ENCODE measurements around the gene LRRC1.
A peak's percentile ranks its signal among the peaks of the same experiment; 100 is the strongest.

LRRC1 gene

DNA sequence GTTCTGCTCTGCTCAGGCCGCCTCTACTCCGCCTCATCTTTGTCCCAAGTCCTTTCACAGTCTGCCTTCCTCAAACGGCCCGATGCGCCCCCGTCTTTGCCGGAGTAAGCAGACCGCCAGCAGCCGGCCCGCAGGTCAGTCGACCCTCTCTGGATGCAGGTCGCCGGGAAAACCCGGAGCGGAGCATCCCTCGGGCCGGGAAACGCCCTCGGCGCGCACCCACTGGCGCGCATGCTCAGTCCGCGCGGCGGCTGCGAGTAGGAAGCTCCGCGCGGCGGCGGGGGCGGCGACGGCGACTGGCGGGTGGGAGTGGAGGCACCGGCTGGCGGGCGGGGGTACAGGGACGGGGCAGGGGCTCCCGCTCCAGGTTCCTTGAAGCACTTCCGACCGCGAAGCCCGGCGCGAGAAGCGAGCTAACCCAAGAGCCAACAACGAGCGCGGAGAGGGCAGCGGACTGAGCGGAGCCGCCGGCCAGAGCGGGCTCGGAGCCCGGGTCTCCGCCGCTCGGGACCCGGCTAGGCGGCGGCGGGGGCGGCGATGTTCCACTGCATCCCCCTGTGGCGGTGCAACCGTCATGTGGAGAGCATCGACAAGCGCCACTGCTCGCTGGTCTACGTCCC lies at the start of gene LRRC1:
LRRC1 (plus strand) TSS at position 286 of the 620 bp plus-strand sequence; CDS start at position 538, 252 bp downstream.
- H3K27ac Mint-ChIP-seq = peak within 1 kb of the TSS; percentile 91
- H3K27me3 Mint-ChIP-seq (ENCODE audit: low read depth) = peaks cover 65% of the 10 kb centered on the region
- DNase-seq (ENCODE audit: low spot score) = peak; percentile 90
- peaks cover 29% of the 10 kb centered on the region for H3K4me1 Mint-ChIP-seq (ENCODE audit: low read depth)
- peak within 1 kb of the TSS; percentile 98 for H3K4me3 Mint-ChIP-seq
- peaks cover 6% of the 10 kb centered on the region for H3K36me3 Mint-ChIP-seq (ENCODE audit: low read depth)
- no peaks in the 10 kb centered on the region for H3K9me3 Mint-ChIP-seq

DNA sequence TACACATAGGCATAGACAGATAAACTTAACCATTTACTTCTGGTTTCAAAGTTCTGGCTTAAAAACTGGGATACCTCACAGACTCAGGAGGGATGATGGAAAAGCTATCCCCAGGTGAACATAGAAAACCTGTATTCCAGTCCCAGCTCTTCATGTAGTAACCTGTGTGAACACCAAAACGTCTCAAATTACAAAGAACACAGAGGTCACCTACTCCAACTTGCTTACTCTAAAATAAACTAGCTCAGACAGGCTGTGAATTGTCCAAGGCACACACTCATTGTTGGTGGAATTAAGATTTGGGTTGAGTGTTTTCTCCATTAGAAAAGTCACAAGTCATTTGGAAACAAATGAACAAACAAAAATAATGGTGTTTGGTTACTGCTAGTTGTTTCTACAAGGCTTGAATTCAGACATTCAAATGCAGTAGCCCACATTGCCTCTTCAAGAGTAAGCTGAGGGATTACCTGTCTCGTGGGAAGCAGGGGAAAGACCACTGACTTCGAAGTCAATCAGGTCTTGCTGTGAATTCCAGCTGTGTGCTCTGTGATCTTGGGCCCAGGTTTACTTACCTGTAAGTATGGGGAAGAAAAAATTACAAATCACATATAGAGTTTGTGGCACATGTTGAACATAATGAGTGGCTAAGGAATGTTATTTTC lies 48.2 kb upstream of the LRRC1 start:
- Mint-ChIP-seq H3K27ac (no peak overlapping the region), H3K4me1 (ENCODE audit: low read depth) (peaks cover 2% of the 10 kb centered on the region), H3K27me3 (ENCODE audit: low read depth) (peaks cover 3% of the 10 kb centered on the region), H3K9me3 (no peaks in the 10 kb centered on the region), H3K36me3 (ENCODE audit: low read depth) (no peaks in the 10 kb centered on the region), H3K4me3 (no peak overlapping the region)
- no peak for DNase-seq (ENCODE audit: low spot score)

DNA sequence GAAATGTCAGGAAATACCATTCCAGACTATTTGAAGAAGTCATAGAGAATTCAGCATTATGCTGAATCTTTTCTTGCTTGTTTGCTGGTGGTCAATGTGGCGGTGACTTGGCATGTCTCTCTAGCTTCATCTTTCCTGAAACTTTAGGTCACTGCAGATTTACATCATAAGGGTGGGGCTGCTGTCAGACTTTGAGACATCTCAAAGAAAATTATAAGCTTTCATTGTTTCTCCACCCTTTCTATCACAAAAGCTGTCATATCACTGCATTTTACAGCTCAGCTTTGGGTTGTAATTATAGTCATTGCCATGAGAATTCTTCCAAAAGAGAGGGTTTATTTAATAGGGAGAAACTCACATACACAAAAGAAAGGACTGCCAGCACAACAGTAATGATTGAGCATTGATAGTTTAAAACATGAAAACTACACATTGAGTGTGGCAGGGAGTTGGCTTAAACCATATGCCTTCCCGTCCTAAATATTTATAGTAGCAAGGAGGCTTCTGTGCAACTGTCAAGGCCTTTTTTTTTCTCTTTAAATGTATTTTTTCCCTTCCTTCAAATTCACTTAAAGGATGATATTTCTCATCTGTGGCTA lies 44.7 kb upstream of the LRRC1 start:
- no peak for DNase-seq (ENCODE audit: low spot score)
- H3K9me3 Mint-ChIP-seq = no peaks in the 10 kb centered on the region
- no peaks in the 10 kb centered on the region for H3K36me3 Mint-ChIP-seq (ENCODE audit: low read depth)
- peaks cover 2% of the 10 kb centered on the region for H3K27me3 Mint-ChIP-seq (ENCODE audit: low read depth)
- H3K27ac Mint-ChIP-seq = no peak overlapping the region
- H3K4me1 Mint-ChIP-seq (ENCODE audit: low read depth) = no peaks in the 10 kb centered on the region
- no peak overlapping the region for H3K4me3 Mint-ChIP-seq

DNA sequence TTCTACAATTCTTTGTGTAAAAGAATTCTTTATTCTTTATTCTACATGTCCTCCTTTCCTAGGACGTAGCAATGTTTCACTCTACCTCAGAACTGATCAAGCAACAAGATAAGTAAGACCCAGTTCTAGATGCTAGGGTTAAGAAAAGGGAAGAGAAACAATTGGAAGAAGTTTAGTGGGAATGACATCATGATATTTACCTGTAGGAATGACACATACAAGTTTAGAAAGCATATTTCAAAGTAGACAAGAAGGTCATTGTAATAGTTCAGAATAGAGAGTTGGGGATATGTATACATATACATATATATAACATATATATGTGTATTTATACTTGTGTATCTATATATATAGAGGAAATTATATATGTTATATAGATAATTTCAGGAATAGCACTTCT lies 43.4 kb upstream of the LRRC1 start:
- no peak overlapping the region for H3K4me3 Mint-ChIP-seq
- no peaks in the 10 kb centered on the region for H3K9me3 Mint-ChIP-seq
- no peaks in the 10 kb centered on the region for H3K4me1 Mint-ChIP-seq (ENCODE audit: low read depth)
- no peak for DNase-seq (ENCODE audit: low spot score)
- no peaks in the 10 kb centered on the region for H3K36me3 Mint-ChIP-seq (ENCODE audit: low read depth)
- H3K27me3 Mint-ChIP-seq (ENCODE audit: low read depth) = peaks cover 2% of the 10 kb centered on the region
- no peak overlapping the region for H3K27ac Mint-ChIP-seq

DNA sequence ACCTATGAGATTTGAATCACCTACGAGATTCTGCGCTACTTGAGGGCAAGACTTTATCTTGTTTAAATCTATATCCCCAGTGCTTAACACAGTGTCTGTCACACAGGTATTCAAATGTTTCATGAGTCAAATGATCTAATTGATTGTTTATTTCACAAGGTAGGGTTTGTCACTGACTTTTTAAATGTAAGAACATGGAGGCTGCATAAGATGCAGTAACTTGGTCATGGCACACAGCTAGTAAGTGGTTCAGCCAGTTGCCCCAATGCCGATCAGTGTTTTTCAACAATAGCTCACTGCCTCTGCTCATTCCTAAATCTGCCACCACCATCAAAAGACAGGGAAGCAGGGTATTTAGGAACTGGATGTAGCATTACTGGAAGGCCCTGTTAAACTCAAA lies 42.4 kb upstream of the LRRC1 start:
- Mint-ChIP-seq H3K4me3 (no peak overlapping the region), H3K9me3 (no peaks in the 10 kb centered on the region), H3K4me1 (ENCODE audit: low read depth) (no peaks in the 10 kb centered on the region), H3K27ac (no peak overlapping the region), H3K27me3 (ENCODE audit: low read depth) (peaks cover 2% of the 10 kb centered on the region), H3K36me3 (ENCODE audit: low read depth) (no peaks in the 10 kb centered on the region)
- no peak for DNase-seq (ENCODE audit: low spot score)

DNA sequence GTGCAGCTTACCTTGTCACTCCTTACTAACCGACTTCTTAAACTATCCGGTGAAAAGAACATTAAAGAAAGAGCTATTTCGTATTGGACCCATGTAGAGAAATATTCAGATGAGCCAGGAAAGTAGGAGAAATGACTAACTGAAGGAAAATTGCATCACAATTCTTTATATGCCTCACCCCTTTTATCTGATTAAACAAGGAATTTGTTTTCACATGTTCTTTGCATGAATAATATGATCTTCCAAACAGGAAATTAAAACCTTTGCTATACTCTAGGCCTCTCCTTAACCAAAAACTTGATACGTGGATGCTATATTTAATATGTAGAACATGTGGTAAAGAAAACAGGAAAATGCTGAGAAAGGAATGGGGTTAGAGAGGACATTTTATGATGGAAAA lies 41.9 kb upstream of the LRRC1 start:
- H3K27ac Mint-ChIP-seq = no peak overlapping the region
- no peaks in the 10 kb centered on the region for H3K36me3 Mint-ChIP-seq (ENCODE audit: low read depth)

DNA sequence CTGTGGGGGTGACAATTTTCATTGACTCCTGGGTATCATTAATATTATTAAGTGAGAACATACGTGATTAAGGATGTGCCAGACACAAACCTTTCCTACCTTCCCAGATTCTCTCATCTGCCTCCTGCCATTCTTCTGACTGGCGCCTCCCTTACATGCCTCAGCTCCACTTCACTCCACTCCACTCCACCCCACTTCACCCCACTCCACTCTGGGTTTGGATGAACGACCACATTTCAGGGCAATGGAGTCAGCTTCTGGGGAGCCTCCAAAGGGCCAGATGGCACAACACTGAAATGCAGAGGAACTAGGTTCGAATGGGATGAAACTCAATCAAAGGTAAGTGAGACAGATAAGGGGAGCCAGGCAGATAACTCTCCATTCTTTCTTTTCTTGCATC lies 40.5 kb upstream of the LRRC1 start:
- Mint-ChIP-seq H3K27me3 (ENCODE audit: low read depth) (peaks cover 8% of the 10 kb centered on the region), H3K4me1 (ENCODE audit: low read depth) (no peaks in the 10 kb centered on the region), H3K9me3 (no peaks in the 10 kb centered on the region), H3K36me3 (ENCODE audit: low read depth) (no peaks in the 10 kb centered on the region), H3K27ac (no peak overlapping the region), H3K4me3 (no peak overlapping the region)
- DNase-seq (ENCODE audit: low spot score) = no peak

More for the DNA sequence above, 41.9 kb upstream of the LRRC1 start:
- Mint-ChIP-seq H3K27me3 (ENCODE audit: low read depth) (peaks cover 2% of the 10 kb centered on the region), H3K9me3 (no peaks in the 10 kb centered on the region), H3K4me3 (no peak overlapping the region), H3K4me1 (ENCODE audit: low read depth) (no peaks in the 10 kb centered on the region)
- DNase-seq (ENCODE audit: low spot score) = no peak

DNA sequence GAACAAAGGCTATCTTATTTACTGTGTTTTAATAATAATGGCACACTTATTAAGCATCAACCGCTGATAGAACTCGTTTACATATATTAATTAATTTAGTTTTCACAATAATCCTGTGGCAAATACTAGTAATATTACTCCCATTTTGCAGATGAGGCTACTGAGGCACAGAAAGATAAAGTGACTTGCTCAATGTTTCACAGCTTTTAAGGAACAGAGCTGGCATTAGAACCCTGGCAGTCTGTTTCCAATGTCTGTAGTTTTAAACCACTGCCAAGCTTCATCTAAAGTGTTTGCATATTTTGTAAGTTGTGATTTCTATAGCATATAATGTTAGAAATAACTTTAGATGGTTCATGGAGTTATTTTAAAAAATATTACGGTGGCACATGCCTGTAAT lies 38.4 kb upstream of the LRRC1 start:
- no peak overlapping the region for H3K27ac Mint-ChIP-seq
- peaks cover 8% of the 10 kb centered on the region for H3K27me3 Mint-ChIP-seq (ENCODE audit: low read depth)
- no peak overlapping the region for H3K4me3 Mint-ChIP-seq
- no peak for DNase-seq (ENCODE audit: low spot score)
- H3K4me1 Mint-ChIP-seq (ENCODE audit: low read depth) = no peaks in the 10 kb centered on the region
- H3K9me3 Mint-ChIP-seq = no peaks in the 10 kb centered on the region
- H3K36me3 Mint-ChIP-seq (ENCODE audit: low read depth) = no peaks in the 10 kb centered on the region

DNA sequence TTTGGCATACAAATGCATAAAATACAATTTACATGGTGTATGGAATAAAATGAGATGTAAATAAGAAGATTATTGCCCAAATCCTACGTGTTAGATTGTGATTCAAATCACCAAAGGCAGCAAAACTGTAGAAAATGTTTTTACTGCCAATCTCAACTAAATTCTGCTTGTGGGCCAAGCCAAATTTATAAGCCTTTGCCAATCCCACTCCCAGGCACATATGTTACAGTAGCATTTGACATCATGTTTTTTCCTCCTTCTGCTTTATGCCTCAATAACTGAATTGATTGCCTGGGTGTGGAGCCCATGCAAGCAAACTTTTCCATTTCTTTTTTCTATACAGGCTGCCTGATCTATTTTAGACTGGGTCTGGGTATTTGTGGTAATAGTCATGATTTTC lies 36.3 kb upstream of the LRRC1 start:
- no peaks in the 10 kb centered on the region for H3K4me1 Mint-ChIP-seq (ENCODE audit: low read depth)
- H3K4me3 Mint-ChIP-seq = no peak overlapping the region
- H3K27ac Mint-ChIP-seq = no peak overlapping the region
- no peaks in the 10 kb centered on the region for H3K9me3 Mint-ChIP-seq
- H3K27me3 Mint-ChIP-seq (ENCODE audit: low read depth) = peaks cover 12% of the 10 kb centered on the region
- no peaks in the 10 kb centered on the region for H3K36me3 Mint-ChIP-seq (ENCODE audit: low read depth)
- DNase-seq (ENCODE audit: low spot score) = no peak

DNA sequence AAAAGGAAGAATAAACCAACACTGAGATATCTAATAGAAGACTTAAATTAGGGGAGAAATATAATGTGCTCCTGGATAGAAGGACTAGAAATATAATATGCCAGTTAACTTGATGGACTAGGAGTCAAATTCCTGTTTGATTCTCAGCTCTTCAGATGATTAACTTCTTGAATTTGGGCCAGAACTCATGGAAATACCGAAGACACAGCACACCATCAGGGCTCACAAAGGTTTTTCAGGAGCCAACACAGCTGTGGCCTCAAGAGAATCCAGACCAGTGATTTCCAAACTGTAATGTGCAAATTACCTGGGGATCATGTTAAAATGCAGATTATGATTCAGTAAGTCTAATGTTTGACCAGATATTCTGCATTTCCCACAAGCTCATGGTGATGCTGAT lies 33.8 kb upstream of the LRRC1 start:
- H3K4me1 Mint-ChIP-seq (ENCODE audit: low read depth) = no peaks in the 10 kb centered on the region
- H3K4me3 Mint-ChIP-seq = no peak overlapping the region
- H3K36me3 Mint-ChIP-seq (ENCODE audit: low read depth) = no peaks in the 10 kb centered on the region
- H3K27ac Mint-ChIP-seq = no peak overlapping the region
- peaks cover 16% of the 10 kb centered on the region for H3K27me3 Mint-ChIP-seq (ENCODE audit: low read depth)
- H3K9me3 Mint-ChIP-seq = no peaks in the 10 kb centered on the region
- no peak for DNase-seq (ENCODE audit: low spot score)

DNA sequence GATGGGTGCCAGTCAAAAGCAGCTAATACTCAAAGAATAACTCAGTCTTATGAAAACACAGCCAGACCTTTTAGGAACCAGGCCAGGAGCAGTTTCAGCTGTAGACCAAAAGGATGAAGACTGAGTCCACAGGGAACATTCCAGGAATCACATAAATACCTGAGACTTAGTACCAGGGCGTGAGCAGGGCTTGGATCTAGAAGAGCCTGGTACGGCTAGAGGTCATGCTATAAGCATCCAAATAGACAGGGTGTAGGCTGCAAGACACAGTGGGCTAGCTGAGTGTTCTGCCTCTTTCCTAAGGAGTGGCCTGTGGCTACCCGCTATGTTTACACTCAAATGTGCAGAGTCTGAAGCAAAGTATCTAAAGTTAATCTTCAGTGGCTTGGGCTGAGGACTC lies 29.5 kb upstream of the LRRC1 start:
- no peaks in the 10 kb centered on the region for H3K4me1 Mint-ChIP-seq (ENCODE audit: low read depth)
- H3K36me3 Mint-ChIP-seq (ENCODE audit: low read depth) = no peaks in the 10 kb centered on the region
- H3K9me3 Mint-ChIP-seq = no peaks in the 10 kb centered on the region
- peaks cover 15% of the 10 kb centered on the region for H3K27me3 Mint-ChIP-seq (ENCODE audit: low read depth)
- H3K27ac Mint-ChIP-seq = no peak overlapping the region
- no peak for DNase-seq (ENCODE audit: low spot score)
- H3K4me3 Mint-ChIP-seq = no peak overlapping the region

DNA sequence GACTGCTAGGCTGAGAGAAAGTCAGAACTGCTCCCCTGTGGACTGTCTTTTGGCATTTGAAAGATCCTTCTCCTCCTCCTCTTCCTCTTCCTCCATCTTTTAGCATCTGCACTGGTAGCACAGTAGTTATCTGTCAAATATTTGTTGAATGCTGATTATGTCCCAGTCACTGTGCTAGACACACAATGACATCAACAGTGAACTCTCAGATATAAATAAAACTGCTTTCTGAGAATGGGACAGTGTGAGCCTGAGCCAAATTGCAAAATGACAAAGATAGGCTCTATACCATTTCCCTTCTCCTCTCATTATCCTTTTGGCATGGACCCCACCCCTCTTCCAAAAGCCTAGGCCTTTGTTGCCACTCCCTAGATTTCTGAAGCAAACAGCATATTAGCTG lies 27.9 kb upstream of the LRRC1 start:
- no peaks in the 10 kb centered on the region for H3K36me3 Mint-ChIP-seq (ENCODE audit: low read depth)
- no peaks in the 10 kb centered on the region for H3K4me1 Mint-ChIP-seq (ENCODE audit: low read depth)
- DNase-seq (ENCODE audit: low spot score) = no peak
- H3K9me3 Mint-ChIP-seq = no peaks in the 10 kb centered on the region
- peaks cover 17% of the 10 kb centered on the region for H3K27me3 Mint-ChIP-seq (ENCODE audit: low read depth)
- H3K4me3 Mint-ChIP-seq = no peak overlapping the region
- H3K27ac Mint-ChIP-seq = no peak overlapping the region

DNA sequence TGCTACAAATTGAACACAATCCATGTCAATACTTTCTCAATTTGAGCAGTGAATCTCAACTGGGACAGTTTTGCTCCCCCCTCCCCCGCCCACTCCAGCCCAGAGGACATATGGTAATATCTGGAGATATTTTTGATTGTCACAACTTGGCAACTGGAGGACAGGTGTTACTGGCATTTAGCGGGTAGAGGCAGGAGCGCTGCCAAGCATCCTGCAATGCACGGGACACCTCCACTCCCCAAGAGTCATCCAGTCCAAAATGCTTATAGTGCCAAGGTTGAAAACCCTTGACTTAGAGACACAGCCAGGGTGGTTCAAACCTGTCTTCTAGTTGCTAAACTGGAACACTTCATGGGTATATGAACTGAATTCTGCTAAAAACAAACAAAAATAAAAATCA lies 26.9 kb upstream of the LRRC1 start:
- Mint-ChIP-seq H3K4me3 (no peak overlapping the region), H3K36me3 (ENCODE audit: low read depth) (no peaks in the 10 kb centered on the region), H3K4me1 (ENCODE audit: low read depth) (no peaks in the 10 kb centered on the region), H3K27ac (no peak overlapping the region), H3K27me3 (ENCODE audit: low read depth) (peaks cover 17% of the 10 kb centered on the region), H3K9me3 (no peaks in the 10 kb centered on the region)
- no peak for DNase-seq (ENCODE audit: low spot score)

DNA sequence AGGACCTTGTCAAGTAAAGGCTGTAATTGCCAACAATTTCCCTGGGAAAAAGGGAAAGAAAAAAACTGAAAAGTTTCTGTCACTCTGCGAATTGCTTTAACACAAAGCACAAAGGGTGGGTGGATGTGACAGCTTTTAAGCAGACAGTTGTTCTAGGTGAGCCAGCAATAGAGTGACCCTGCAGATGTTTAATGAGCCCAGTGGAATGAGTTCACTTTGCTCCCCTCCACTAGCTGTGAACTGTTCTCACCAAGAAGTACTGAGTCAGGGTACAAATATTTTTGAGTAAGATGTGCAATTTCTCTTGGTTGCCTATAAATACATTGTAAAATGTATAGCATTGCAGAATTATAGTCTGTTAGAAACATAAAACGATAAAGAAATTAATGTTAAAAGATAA lies 26.2 kb upstream of the LRRC1 start:
- Mint-ChIP-seq H3K4me3 (no peak overlapping the region), H3K4me1 (ENCODE audit: low read depth) (no peaks in the 10 kb centered on the region), H3K9me3 (no peaks in the 10 kb centered on the region), H3K36me3 (ENCODE audit: low read depth) (no peaks in the 10 kb centered on the region), H3K27ac (no peak overlapping the region), H3K27me3 (ENCODE audit: low read depth) (peaks cover 12% of the 10 kb centered on the region)
- no peak for DNase-seq (ENCODE audit: low spot score)

All from T-helper 2 cell treated with Interferon-gamma antibody and Interleukin-4, amounts not matched to agents 5 μg/mL and 100 μg/mL, for 36 hours (primary cell).